GM12873 (cell line): ENCODE data around the gene HDAC8.

Source experiments
- TF ChIP-seq, protein P1 (sequence below): IDR thresholded peaks from 2 replicates; pipeline ENCODE4 v1.5.1; 2012; ENCODE audit warnings: low read depth, mild to moderate bottlenecking, moderate library complexity, low read length, control low read depth; ENCODE audit not compliant: insufficient read depth; ENCODE audit errors: missing control alignments

The HDAC8 gene

DNA sequence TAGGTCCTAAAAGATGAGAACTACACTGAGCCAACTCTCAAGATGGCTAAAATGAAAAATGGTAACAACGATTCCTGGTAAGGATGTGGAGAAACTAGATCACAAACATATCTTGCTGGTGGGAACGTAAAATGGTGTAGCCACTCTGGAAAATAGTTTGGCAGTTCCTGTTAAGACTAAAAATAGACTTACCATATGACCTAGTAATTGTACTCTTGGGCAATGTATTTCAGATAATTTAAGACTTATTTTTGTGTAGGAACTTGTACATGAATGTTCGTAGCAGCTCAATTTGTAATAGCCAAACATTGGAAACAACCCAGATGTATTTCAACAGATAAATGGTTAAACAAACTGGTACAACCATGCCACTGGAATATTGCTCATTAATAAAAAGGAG lies 106.2 kb downstream of the HDAC8 start:
- TF ChIP-seq, protein P1, sequence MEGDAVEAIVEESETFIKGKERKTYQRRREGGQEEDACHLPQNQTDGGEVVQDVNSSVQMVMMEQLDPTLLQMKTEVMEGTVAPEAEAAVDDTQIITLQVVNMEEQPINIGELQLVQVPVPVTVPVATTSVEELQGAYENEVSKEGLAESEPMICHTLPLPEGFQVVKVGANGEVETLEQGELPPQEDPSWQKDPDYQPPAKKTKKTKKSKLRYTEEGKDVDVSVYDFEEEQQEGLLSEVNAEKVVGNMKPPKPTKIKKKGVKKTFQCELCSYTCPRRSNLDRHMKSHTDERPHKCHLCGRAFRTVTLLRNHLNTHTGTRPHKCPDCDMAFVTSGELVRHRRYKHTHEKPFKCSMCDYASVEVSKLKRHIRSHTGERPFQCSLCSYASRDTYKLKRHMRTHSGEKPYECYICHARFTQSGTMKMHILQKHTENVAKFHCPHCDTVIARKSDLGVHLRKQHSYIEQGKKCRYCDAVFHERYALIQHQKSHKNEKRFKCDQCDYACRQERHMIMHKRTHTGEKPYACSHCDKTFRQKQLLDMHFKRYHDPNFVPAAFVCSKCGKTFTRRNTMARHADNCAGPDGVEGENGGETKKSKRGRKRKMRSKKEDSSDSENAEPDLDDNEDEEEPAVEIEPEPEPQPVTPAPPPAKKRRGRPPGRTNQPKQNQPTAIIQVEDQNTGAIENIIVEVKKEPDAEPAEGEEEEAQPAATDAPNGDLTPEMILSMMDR, result no peak

DNA sequence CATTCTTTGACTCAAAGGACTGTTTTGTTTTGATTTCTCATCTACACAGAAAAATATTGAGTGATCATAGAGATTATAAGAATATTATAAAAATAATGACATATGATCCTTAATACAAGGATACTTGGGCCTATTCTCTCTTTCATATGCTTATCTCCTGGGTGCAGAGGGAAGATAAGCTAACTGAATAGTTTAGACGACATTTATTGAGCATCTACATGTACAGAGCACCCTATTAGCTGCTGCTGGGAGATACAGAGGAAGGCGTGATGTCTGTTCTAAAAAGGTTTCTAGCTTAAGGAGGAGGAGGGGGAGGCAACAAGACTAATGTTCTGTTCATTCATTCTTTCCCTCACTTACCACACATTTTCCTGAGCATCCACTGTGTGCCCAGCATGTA lies 106.8 kb downstream of the HDAC8 start:
- TF ChIP-seq, protein P1, result no peak

DNA sequence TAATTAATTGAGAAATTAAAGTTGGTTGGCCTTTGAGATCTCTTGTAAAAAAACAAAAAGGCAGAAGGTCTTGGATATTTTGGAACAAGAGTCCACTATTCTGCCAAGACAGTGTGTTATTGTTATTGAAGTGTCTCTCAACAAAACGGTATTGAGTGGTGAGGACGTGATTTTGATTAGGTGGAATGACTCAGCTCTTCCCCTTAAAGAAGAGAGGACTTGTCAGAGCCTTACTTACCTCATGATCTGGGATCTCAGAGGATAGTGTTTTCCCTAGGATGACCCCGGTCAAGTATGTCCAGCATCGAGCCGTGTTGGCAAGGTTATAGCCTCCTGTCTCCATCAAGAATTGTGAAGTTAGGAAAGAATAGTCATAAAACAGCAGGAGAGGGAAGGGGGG lies 110.9 kb downstream of the HDAC8 start:
- TF ChIP-seq, protein P1, result no peak

DNA sequence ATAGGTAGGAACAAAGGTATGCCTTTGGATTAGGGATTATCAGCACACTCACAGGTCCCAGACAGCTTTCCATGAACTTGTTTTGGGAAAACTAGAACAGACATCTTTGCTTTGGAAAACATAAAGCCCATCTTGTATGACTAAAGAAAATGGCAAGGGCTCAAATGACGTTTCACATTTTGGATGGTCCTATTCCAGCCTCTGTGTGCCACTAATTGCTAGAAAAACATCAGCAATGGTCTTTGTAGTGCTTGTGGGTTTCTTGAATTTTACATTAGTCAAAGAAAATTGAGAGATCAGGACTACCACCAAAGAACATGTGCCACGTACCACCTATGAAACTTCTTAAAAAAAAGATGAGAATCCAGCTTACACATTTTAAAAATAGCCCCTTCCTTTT lies 111.4 kb downstream of the HDAC8 start:
- TF ChIP-seq, protein P1, result no peak

DNA sequence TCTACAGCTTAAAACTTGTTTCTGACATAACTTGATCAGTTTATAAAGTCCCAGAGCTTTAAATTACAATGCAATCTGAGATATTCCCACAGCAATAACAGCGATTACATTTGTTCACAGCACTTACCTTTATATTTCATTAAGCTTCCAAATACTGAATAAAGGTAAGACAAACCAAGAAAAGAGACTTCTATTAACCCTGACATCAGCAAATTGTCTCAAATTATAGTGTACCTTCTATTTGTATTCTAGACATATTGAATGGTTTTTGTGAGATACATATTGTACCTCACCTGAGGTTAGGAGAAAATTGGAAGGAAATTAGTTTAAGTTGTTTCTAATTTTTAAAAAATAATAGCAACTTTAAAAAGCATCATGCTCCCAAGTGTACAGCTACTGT lies 111.9 kb downstream of the HDAC8 start:
- TF ChIP-seq, protein P1, result no peak

DNA sequence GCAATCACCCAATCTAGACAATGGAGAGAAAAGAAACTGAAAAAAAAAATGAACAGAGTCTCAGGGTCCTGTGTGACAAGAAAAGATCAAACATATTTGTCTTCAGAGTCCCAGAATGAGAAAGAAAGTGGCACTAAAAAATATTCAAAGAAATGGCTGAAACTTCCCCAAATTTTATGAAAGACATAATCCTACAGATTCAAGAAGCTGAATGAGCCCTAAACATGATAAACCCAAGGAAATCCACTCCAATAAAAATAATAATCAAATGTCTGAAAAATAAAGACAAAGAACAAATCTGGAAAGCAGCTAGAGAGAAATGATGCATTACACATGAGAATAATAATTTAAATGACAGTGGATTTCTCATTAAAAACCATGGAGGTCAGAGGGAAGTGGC lies 136.6 kb downstream of the HDAC8 start:
- TF ChIP-seq, protein P1, result no peak

DNA sequence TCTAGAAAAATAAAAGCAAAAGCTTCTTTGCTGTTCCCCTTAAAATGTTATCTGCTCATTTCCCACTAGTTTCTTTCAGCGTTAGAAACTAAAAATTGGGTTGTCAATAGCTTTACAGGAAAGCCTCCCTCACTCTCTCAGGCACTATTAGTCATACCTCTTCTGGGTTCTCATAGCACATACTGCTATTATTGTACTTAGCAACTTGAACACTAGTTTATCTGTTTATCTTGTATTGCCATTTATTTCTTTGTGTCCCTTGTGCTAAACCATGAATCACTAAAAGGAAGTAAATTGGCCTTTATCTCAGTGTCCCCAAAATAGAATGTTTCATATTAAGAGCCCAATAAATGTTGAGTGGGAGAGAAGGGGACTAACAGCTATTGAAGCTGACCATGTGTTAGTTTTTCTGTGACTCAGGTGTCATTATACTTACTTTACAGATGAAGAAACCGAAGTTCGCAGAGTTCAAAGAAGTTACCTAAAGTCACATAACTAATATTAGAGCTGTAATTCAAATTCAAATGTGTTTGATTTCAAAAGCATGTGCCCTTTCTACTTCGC lies 142.2 kb downstream of the HDAC8 start:
- TF ChIP-seq, protein P1, result no peak

DNA sequence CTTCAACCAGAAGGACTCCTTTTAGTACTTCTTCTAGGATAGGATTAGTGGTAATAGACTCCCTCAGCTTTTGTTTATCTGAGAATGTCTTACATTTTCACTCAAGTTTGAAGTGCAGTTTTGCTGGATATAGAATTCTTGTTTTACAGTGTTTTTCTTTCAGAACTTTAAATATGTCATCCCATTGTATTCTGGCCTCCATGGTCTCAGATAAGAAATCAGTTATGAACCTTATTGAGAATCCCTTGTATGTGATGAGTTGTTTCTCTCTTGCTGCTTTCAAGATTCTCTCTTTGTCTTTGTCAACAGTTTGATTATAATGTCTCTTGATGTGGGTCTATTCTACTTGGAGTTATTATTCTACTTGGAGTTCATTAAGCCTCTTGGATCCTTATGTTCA lies 150.8 kb downstream of the HDAC8 start:
- TF ChIP-seq, protein P1, result no peak
